Measurements from ENCODE around the gene SMARCC1. TPM values are rescaled to one million over a fixed set of nuclear protein-coding genes. Genes with fewer than 3 reads are reported as not detected.

SMARCC1 gene
- total RNA-seq, 1 experiment from 2014 or later: 249 TPM

DNA sequence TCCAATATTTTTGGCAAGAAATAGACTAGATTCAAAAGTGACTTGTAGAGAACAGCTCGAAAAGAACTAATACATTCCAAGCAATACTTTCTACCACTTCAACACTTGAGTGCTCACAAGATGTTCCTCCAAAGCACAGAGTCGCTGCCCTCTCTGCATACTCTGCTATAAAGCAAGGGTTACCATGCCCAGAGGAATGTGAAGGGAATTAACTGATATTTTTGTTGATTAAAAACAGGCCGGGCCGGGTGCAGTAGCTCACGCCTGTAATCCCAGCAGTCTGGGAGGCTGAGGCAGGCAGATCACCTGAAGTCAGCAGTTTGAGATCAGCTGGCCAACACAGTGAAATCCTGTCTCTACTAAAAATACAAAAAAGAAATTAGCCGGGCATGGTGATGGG, 145.5 kb downstream of the SMARCC1 start (continued):
- no peak for TF ChIP-seq ZNF425 (CRISPR knock-in tag; conservative IDR thresholded peaks at IDR 0.05)
- TF ChIP-seq FOXK1 (CRISPR knock-in tag; IDR thresholded peaks at IDR 0.05): no peak
- no peak for TF ChIP-seq TCF7 (CRISPR knock-in tag; IDR thresholded peaks at IDR 0.05; ENCODE audit: low read depth)
- TF ChIP-seq ZBTB21 (CRISPR knock-in tag; IDR thresholded peaks at IDR 0.05; ENCODE audit: borderline replicate concordance): no peak
- TF ChIP-seq ZBTB43 (CRISPR knock-in tag; IDR thresholded peaks at IDR 0.05): no peak
- TF ChIP-seq TEAD1 (CRISPR knock-in tag; IDR thresholded peaks at IDR 0.05): no peak
- no peak for TF ChIP-seq TEAD4 (CRISPR knock-in tag; IDR thresholded peaks at IDR 0.05)
- TF ChIP-seq FOXJ3 (CRISPR knock-in tag; IDR thresholded peaks at IDR 0.05; ENCODE audit: borderline replicate concordance): no peak
- no peak for TF ChIP-seq GABPB1 (CRISPR knock-in tag; IDR thresholded peaks at IDR 0.05)
- no peak for TF ChIP-seq KAT7 (CRISPR knock-in tag; IDR thresholded peaks at IDR 0.05; ENCODE audit: borderline replicate concordance)

- ChIA-PET CTCF (no interaction called here), POLR2A (no interaction called here)
- H3K4me3 Mint-ChIP-seq: no peak overlapping the region
- H3K27ac Mint-ChIP-seq: no peak overlapping the region
- ATAC-seq (no peak), DNase-seq (ENCODE audit: low spot score) (no peak)
- no peak for TF ChIP-seq NFYB (CRISPR knock-in tag; conservative IDR thresholded peaks at IDR 0.05; ENCODE audit: low read depth)
- H3K4me1 Mint-ChIP-seq: no peaks in the 10 kb centered on the region
- H3K36me3 Mint-ChIP-seq: peaks cover 62% of the 10 kb centered on the region
- H3K9me3 Mint-ChIP-seq: no peaks in the 10 kb centered on the region
- no peaks in the 10 kb centered on the region for H3K27me3 Mint-ChIP-seq (ENCODE audit: low read depth)
Measured at GRCh38 chr3:47635536-47635935, 146.2 kb downstream of the SMARCC1 start.

- Mint-ChIP-seq H3K9me3 (no peaks in the 10 kb centered on the region), H3K4me3 (no peak overlapping the region), H3K27me3 (ENCODE audit: low read depth) (no peaks in the 10 kb centered on the region), H3K4me1 (no peaks in the 10 kb centered on the region), H3K27ac (no peak overlapping the region), H3K36me3 (peaks cover 67% of the 10 kb centered on the region)
- ChIA-PET POLR2A (no interaction called here), CTCF (no interaction called here)
- ATAC-seq: no peak
- no peak for DNase-seq (ENCODE audit: low spot score)
- TF ChIP-seq, protein P1, sequence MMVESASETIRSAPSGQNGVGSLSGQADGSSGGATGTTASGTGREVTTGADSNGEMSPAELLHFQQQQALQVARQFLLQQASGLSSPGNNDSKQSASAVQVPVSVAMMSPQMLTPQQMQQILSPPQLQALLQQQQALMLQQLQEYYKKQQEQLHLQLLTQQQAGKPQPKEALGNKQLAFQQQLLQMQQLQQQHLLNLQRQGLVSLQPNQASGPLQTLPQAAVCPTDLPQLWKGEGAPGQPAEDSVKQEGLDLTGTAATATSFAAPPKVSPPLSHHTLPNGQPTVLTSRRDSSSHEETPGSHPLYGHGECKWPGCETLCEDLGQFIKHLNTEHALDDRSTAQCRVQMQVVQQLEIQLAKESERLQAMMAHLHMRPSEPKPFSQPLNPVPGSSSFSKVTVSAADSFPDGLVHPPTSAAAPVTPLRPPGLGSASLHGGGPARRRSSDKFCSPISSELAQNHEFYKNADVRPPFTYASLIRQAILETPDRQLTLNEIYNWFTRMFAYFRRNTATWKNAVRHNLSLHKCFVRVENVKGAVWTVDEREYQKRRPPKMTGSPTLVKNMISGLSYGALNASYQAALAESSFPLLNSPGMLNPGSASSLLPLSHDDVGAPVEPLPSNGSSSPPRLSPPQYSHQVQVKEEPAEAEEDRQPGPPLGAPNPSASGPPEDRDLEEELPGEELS (CRISPR knock-in tag; IDR thresholded peaks at IDR 0.05): no peak
- TF ChIP-seq, protein P2, sequence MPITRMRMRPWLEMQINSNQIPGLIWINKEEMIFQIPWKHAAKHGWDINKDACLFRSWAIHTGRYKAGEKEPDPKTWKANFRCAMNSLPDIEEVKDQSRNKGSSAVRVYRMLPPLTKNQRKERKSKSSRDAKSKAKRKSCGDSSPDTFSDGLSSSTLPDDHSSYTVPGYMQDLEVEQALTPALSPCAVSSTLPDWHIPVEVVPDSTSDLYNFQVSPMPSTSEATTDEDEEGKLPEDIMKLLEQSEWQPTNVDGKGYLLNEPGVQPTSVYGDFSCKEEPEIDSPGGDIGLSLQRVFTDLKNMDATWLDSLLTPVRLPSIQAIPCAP (CRISPR knock-in tag; IDR thresholded peaks at IDR 0.05): no peak
- TF ChIP-seq ZNF232 (CRISPR knock-in tag; IDR thresholded peaks at IDR 0.05) (no peak), ZNF138 (CRISPR knock-in tag; conservative IDR thresholded peaks at IDR 0.05) (no peak), MLX (CRISPR knock-in tag; IDR thresholded peaks at IDR 0.05) (no peak), PRRX2 (CRISPR knock-in tag; IDR thresholded peaks at IDR 0.05) (no peak), TP53 (CRISPR knock-in tag; IDR thresholded peaks at IDR 0.05) (no peak), NR1H2 (CRISPR knock-in tag; IDR thresholded peaks at IDR 0.05) (no peak), ZNF532 (CRISPR knock-in tag; IDR thresholded peaks at IDR 0.05; ENCODE audit: borderline replicate concordance) (no peak), IRF2 (CRISPR knock-in tag; IDR thresholded peaks at IDR 0.05; ENCODE audit: borderline replicate concordance, low read depth) (no peak), ZNF671 (CRISPR knock-in tag; IDR thresholded peaks at IDR 0.05) (no peak), RORB (CRISPR knock-in tag; IDR thresholded peaks at IDR 0.05) (no peak)
Measured at GRCh38 chr3:47634996-47635395, 146.7 kb downstream of the SMARCC1 start.
